Measurements from ENCODE around the gene GALNTL6.
"Not testable (repeated sequence)": the region's sequence is repeated elsewhere in the genome, so short reads cannot be mapped to it uniquely, and the experiment has no call there.

Gene GALNTL6

DNA sequence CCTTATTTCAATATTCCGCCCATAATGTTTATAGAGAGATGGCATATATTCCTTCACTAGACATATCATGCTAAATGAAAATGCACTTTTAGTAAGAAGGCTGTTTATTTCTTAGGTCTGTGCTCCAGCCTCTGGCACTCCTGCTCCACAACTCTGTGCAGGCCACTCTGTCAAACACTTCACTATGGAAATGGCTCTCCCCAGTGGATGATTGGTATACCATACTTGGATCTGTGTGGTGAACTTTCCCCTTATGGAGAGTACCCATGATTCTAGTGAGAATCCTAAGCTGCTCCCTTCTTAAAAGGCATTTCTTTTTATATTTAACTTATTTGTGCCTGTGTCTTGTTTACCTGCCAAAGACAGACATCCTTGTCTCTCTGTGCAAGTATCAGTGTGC lies 875.3 kb downstream of the GALNTL6 start:
- no peak for DNase-seq

DNA sequence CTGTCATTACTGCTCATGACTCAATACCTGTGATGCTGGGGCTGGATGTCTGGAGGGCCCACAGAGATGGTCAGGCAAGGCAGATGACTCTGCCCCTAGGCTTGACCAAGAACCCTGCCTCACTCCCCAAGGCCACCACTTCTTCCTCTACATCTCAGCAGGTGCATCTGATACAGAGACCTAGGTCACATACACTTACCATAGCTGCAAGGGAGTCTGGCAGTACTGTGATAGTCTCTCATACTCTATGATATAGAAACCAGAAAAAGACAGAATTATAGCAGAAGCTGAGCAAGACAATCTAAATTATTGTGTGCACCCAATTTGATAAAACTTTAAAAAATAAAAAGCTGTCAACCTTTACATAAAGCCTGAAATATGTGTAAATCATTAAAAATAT lies 878.3 kb downstream of the GALNTL6 start:
- DNase-seq = no peak

DNA sequence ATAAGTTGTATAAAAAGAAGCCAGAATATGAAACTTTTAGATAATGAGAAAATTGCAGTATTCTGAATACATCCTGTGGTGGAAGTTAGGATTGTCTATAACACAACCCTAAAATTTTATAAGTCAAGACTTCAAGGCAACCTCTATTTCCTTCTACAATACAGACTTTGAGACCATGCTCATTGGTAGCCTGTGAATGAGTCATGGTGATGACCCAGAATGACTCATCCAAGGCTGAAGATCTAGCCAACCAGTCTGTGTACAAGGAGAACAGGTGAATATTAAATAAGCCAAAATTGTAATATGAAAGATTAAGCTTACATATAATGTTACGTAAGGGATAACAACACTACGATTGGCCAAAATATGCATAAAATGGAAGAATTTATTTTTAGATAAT lies 879.5 kb downstream of the GALNTL6 start:
- no peak for DNase-seq

DNA sequence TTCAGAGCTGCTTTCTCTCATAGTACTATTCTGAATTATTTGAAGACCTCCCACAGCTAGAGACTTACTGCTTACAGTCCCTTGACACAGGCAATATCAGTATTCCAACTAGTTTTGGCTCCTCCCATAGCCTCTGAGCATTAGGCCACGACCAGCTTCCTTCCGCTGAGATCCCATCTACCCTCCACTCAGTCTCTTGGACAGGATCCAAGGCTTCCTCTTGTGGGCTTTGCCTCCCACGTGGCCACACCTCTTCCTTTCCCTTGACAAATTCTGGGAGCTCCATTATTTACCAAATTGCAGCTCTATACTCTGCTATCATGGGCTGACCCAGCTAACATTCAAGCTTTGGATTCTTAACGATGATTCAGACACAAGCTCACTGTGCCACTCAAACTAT lies 885.1 kb downstream of the GALNTL6 start:
- no peak for DNase-seq

DNA sequence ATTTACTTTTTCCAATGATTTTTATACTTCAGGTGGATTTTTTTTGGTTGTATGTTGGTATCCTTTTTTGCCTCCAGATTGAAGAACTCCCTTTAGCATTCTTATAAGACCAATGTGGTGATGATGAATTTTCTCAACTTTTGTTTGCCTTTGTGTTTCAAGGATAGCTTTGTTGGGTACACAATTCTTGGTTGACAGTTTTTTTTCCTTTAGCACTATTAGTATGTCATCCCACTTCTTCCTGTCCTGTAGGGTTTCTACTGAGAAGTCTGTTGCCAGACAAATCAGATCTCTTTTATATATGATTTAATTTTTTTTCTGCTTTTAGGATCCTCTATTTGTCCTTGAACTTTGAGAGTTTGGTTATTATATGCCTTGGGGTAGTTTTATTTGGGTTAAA lies 892.4 kb downstream of the GALNTL6 start:
- no peak for DNase-seq

DNA sequence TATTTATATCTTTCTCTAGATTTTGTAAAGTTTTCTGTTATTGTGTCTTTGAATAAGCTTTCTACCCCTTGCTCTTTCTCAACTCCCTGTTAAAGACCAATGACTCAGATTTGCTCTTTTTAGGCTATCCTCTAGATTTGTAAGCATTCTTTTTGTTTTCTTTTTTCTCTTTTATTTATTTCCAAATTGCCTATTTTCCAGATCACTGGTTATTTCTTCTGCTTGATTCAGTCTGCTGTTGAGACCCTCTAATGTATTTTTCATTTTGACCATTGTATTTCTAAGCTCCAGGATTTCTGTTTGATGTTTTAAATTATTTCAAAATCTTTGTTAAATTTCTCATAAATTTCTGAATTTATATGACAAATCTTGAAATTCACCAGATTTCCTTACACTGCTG lies 892.8 kb downstream of the GALNTL6 start:
- DNase-seq = no peak

DNA sequence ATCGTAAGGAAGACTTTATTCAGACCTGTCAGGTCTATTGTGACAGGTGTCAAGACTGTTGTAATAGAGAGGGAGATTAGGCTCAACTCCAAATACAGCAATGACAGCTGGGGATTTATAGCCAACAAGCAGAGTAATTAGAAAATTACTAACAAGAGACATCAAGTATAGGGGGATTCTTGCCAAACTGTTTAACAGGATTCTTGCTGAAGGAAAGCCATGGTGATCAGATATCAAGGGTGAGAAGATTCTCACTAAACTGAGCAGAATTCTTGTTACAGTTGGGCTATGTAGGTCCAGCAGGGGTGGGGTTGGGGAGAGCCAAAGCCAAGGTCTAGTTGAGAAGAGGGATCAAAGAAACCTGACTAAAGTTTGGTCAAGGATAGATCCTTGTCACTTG lies 894.4 kb downstream of the GALNTL6 start:
- DNase-seq = no peak

DNA sequence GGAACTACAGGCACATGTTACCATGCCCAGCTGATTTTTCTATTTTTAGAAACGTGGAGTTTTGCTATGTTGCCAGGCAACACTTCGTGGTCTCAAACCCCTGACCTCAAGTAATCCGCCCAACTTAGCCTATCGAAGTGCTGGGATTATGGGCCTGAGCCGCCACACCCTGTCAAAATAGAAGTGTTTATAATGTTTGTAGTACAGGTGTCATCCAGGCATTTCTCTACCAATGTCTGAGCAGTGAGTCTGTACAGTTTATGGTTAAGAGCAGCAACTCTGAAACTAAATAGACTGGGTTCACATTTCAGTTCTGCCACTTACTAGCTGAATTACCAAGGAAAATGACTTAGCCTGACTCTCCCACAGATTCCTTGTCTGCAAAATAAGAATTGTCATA lies 895.0 kb downstream of the GALNTL6 start:
- no peak for DNase-seq

DNA sequence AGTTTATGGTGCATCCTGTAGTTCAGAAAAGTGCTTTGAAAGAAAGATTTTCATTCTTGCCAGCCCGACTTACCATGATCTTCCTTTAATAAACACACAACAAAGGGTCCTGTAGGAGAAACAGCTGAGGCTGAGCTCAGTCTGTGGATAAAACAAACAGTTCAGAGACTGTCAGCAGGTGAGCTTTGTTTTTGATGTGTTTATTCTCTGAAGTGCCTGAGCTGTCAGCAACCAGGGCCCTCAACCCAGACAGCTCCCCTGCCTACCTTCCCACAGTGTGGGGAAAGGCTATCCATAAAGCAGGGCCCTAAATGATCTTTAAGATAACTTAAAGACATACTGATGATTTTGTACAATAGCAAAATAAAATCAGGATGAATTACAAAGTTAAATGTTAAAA lies 896.2 kb downstream of the GALNTL6 start:
- no peak for DNase-seq

DNA sequence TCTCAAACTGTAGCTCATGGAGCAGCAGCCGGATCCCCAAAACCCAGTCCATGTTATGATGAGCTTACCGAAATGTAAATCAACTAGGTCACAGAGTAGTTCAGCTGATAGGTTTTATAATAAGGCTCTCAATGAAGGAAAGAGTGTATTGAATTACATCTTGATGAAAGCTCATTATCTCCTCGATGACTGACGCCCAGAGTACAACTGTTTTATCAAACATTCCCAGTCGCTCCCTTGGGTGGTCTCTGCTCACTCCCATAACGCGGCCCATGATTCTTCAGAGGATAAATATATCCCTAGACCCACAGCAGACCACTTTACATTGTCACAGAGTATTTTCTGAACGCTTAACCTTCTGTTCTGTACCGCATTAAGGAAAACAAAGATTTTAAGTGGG lies 903.1 kb downstream of the GALNTL6 start:
- no peak for DNase-seq

DNA sequence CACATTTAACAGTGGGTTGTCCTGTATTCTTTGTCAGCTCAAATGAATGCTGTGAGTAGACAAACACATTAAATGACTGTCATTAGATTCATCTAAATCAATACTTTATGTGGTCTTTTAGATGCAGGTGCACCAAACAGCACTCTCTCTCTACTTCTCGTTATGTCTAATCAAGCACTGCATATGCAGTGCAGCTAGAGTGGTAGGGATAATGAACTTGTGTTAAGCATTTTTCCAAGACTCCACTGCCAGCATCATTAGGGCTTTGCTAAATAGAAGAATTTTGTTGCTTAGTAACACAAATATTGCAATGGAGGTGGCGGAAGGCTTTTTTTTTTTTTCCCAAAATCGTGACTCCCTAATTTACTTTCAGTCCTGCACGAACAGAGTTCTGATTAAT lies 908.5 kb downstream of the GALNTL6 start:
- no peak for DNase-seq

DNA sequence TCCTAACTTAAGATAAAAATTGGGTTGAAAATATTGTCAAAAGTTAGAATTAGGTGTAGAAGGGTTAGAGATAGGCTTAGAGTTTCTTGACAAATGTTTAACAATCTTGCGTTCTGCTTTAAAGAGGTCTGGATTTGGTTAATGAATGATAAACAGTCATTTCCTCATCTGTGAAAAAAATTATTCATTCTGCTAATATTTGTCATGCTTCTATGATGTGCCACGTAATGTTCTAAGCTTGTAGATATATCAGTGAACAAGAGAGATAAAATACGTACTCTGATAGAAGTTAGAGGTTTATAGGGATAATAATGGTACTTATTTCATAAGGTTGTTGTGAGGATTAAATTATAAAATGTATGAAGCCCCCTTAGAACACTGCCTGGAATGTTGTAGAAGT lies 912.4 kb downstream of the GALNTL6 start:
- no peak for DNase-seq

DNA sequence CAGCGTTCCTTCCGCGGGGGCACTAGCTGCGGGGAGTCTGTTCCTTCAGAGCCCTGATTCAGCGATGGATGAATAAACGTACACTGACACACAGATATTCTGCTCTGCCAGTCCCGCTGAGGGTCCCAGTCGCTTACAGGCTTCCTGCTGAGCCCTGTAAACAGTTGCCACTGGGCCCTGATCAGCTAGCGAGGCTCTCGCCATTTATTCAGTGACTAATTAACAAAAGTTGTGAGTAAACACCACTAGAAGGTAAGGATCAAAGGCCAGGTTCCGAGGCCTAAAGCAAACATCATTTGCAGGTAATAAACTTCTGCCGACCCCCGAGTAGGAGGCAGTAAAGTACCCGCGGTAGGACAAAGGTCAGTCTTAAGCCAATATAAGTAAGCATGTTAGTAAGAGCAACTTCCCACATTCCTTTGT lies 912.8 kb downstream of the GALNTL6 start:
- no peak for DNase-seq

DNA sequence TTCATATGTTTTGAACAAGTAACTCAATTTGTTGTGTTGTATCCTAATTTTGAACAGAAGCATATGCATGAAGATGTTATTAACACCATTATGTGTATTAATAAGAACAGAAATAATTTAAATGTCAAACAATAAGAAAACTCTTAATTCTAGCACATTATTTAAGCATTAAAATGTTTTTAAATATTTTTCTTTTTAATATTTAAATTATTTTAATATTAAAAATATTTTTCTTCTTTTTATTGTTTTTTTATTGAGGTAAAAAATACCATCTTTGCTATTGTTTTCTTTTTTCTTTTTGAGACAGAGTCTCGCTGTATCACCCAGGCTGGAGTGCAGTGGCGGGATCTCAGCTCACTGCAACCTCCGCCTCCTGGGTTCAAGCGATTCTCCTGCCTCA lies 914.4 kb downstream of the GALNTL6 start:
- no peak for DNase-seq

DNA sequence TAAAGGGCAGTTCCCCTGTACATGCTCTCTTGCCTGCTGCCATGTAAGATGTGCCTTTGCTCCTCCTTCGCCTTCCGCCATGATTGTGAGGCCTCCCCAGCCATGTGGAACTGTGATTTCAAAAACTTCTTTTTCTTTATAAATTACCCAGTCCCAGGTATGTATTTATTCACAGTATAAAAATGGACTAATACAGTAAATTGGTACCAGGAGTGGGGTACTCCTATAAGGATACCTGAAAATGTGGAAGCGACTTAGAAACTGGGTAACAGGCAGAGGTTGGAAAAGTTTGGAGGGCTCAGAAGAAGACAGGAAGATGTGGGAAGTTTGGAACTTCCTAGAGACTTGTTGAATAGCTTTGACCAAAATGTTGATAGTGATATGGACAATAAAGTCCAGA lies 920.4 kb downstream of the GALNTL6 start:
- DNase-seq = not testable (repeated sequence)

DNA sequence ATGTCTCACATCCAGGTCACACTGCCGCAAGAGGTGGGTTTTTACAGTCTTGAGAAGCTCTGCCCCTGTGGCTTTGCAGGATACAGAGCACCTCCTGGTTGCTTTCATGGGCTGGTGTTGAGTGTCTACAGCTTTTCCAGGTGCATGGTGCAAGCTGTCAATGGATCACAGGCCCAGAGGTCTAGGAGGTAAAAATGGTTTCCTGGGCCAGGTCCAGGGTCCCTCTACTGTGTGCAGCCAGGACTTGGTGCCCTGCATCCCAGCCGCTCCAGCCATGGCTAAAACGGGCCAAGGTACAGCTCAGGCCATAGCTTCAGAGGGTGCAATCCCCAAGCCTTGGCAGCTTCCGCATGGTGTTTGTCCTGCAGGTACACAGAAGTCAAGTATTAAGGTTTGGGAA lies 921.4 kb downstream of the GALNTL6 start:
- no peak for DNase-seq

DNA sequence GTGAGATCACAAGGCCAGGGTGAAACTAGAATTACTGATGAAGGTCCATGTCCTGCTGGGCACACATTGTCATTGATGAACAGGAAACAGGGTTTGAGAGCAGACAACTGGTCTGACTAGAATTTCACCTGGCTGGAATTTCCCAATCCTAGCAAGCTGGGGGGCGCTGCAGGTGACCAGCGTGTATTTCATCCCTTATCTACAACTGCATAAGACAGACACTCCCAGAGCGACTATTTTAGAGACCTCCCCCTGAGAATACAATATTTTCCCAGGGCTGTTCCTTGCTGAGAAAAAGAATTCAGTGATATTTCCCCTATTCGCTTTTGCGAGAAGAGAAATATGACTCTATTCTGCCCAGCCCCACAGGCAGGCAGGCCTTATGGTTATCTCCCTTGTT lies 922.8 kb downstream of the GALNTL6 start:
- DNase-seq = no peak

DNA sequence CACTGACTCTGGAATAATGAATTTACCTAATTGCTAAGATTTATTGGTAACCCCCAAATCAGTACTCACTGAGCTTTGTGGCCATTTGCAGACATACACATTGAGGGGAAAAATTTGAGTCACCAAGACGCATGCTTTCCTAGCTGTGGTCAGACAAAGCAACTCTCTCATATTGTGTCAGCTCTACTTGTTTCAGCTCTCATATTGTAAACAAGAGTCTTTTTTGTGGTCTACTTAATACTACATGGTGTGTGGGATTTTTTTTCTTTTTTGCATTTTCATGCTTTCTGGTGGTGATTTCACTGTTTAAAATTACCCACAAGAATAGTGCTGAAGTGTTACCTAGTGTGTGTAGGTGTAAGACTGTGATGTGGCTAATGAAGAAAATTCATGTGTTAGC lies 927.2 kb downstream of the GALNTL6 start:
- DNase-seq = no peak

DNA sequence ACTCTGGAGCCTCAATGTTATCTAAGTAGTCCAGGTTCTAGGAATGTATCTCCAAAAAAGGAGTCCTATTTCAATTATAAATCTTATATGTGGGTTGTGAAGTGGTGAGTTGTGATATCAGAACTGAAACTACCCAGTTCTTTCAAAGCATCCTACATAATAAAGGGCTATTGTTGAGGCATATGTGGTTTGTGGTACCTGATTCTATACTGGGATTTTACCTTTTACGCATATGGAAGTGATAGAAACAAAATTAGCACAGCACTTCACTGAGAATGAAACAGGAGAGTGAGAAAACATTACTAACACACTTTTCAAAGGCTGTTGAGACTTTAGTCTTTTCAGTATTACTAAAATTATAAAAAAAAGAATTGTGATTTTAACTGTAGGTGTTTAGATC lies 937.7 kb downstream of the GALNTL6 start:
- no peak for DNase-seq

DNA sequence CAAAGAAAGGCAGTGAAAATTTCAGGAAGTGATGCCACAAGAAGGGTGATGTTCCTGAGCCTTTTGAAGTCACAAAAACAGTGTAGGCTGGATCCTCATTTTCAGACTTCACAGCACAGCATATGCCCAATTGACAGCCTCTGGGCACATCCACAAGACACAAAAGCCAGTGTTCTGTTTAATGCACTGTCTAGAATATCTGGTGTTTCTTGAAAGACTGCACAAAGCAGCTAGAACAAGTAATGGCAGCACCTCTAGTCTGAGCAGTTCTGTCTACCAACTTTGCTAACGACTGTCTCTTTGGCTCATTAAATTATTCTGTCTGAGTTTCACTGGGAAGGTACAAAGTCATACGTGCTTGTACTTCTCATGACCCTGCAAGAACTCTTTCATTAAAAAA lies 938.3 kb downstream of the GALNTL6 start:
- DNase-seq = no peak

DNA sequence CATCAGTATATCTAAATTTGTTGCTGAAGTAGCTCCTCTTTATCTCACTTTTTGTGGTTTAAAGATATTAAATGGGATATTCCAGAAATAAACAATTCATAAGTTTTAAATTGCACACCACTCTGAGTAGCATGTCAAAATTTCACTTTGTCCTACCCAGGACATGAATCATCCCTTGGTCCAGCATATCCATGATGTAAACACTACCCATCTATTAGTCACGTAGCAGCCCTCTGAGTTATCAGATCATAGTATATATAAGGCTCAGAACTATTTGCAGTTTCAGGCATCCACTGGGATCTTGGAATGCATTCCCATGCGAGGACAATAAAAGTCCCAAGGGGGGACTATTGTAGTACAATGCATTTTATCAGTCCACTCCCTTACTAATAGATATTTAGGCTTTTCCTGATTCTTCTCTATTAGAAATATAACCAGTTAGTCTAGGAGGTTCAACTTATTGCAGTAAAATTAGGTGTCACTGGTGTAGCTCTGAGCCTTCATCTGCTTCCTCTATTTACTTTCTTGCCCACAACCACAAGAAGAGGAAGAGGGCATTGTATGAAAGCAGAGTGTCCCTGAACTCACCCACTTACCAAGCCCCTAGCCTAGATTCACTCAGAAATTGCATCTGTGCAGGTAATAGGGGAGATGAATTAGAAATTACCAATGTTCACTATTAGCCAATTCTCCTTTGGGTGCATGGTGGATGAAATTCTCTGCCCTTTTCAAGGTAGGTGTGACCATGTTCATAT lies 945.6 kb downstream of the GALNTL6 start:
- no peak for DNase-seq

DNA sequence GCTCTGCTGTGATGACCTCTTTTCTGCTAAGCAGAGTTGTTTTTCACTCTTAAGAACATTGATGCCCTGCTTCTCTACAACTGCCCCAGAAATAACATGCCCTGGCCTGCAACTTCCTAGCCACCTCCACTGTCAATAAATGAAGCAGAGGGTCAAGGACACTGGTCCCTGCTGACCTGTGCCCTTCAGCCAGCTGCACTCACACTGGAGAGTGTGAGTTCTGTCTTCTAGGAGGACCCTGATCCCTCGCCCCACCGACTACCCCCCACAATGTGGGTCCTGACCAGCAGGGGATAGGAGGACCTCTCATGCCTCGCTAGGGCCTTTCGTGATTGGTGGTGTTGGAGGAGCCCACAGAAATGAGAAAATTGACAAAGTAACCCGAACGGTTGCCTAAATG lies 947.3 kb downstream of the GALNTL6 start:
- no peak for DNase-seq

DNA sequence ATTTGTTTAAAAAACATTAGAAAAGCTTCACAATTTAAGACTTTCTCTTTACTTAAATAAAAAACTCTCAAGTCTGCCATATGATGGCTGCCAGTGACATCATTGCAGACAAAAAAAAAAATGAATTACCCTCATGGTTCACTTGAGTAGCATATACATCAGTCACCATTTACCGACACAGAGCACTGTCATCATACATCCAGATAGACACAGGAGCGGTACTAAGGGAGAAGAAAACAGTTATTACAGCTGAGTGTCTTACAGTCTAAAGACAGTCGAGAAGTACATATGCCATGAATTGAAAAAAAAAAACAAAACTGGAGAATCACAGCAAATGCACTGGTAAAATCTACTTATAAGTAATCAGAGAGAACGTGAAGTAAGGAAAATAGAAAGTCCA lies 949.7 kb downstream of the GALNTL6 start:
- DNase-seq = no peak

DNA sequence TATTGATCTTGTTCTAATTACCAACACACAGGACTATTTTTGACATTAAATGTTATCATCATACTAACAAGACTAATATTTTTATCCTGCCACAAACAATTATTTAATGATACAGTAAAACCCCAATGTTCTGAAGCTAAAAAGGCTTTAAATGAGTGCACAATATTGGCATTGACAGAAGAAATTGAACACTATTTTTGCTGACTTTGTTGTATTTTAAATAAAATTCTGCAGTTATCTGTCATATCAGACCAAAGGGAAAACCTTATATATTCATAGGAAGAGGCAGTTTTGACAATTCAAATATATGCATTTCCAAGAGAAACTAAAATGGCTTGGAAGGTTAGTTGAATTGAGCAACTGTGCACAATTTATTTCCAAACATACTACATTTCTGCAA lies 957.6 kb downstream of the GALNTL6 start:
- no peak for DNase-seq

DNA sequence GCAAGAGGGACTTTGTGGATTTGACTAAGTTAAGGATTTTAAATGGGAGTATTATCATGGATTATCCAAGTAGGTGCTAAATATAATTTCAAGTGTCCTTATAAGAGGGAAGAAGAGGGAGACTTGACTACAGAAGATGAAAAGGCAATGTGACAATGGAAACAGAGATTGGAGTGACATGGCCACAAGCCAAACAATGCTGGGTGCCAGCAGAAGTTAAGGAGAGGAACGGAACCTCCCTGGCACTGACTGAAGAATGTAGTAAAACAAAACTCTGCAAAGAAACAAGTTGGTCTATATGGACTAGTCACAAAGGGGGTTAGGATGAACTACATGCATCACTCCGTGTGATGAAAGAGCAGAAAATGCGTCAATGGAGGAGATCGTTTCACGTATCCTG lies 959.6 kb downstream of the GALNTL6 start:
- no peak for DNase-seq

All from islet precursor cell (in vitro differentiated cells).